NCI-H446 (cell line): ENCODE data around the gene ITFG1.
"Not testable (repeated sequence)": the region's sequence is repeated elsewhere in the genome, so short reads cannot be mapped to it uniquely, and the experiment has no call there.

Experiments used
- DNase-seq, 2 experiments: peaks; one replicate each; lab custom pipeline; 2025; lab: John Stamatoyannopoulos, UW

The ITFG1 gene

DNA sequence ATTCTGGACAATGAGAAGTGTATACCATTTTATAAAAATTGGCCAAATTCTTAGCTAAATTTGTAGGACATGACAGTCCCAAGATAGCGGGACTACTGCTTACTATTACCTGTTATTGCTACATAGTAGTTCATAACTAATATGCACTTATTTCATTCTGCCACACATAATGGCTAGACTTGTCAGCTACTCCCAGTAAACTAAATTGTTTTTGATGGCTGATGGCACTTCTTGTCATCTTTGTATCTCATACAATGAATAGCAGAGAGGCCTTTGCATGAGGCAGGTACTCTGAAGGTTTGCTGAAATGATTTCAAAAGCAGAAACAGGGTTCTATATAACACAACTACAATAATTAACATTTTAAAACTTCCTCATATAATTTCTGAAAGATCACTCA lies 44.0 kb downstream of the ITFG1 start:
- no peak for DNase-seq

DNA sequence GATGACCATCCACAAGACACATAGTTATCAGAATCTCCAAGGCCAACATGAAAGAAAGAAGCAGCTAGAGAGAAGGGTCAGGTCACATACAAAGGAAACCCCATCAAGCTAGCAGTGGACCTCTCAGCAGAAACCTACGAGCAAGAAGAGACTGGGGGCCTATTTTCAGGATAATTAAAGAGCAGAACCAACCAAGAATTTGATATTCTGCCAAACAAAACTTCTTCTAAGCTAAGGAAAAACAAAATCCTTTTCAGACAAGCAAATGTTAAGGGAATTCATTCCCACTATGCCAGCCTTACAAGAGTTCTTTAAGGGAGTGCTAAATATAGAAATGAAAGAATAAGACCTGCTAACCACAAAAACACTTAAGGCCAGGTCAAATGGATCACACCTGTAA lies 47.8 kb downstream of the ITFG1 start:
- no peak for DNase-seq

DNA sequence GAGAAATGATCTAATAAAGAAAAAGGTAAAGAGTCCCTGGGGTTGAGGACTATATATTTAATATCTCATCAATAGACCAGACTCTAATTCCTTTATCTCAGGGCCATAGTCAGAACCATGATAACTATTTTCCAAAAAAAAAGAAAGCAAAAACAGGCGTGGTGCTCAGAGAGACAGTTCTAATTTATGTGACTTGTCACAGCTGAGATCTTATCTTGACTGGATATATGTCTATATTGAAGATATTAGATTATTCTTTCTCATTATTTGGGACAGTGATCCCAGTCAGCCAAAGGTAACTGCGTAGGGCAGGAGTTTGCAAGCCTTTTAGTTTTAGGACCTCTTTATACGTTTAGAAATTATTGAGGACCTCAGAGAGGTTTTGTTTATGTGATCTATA lies 52.4 kb downstream of the ITFG1 start:
- no peak for DNase-seq

DNA sequence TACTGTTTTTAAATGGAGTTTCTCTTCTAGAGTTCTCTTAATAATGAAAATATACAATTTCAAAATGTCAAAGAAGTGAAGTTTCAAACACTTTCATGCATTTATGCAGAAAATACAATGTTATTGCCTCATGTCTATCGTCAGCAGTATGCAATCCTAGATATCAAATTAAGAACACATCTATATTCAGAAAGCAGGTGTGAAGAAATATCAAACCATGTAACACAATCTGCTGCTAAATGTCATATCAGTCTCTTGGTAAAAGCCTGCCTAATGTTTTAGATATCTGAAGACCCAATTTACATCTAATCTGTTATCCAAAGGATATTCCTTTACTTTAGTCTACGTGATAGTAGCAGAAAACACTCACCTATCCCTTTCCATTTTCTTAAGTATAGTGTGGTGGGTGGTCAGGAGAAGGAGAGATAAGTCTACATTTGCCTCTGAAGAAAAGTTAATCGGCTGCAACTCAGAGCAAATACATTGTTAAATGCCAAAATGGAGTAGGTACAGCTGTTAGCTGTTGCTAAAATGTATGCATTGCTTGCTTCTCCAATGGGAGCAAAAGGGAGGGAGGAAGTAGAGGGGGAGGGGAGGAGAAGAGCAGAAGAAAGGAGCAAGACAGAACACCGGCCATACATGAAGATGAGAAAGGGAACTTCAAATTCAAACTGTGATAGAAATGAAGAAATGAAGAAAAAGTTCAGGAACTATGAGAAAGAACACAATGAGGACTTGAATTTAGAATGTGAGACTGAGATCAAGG lies 64.9 kb downstream of the ITFG1 start:
- DNase-seq: no peak

DNA sequence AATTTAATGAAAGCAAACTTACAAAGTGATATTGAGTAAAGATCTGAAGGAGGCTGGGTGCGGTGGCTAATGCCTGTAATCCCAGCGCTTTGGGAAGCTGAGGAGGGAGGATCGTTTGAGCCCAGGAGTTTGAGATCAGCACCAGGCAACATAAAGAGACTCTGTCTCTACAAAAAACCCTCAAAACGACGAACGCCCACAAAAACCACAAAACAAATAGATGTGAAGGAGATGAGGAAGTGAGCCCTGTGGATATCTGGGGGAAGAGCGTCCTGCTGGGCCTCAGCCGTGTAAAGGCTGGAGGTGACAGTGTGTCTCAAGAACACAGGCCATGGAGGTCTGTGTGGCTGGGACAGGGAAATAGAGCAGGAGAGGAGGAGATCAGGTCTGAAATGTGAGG lies 68.8 kb downstream of the ITFG1 start:
- DNase-seq: no peak

DNA sequence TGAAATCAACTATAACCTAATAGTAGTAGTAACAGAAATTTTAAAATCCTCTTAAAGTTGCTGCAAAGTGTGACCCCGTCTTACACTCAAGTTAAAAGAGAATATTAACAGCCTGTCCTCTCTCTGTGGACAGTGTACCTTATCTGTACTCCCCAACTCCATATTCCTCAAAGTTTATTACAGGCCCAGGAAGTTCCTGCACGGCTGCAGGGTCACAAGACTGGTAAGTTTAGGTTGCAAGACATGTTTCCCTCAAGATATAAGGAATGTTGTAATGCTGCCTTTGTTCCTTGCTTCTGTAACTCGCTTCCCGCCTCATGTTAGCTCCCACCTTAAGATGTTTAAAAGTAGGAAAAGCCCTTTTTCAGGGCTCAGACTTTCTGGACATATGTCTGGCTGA lies 72.2 kb downstream of the ITFG1 start:
- no peak for DNase-seq

DNA sequence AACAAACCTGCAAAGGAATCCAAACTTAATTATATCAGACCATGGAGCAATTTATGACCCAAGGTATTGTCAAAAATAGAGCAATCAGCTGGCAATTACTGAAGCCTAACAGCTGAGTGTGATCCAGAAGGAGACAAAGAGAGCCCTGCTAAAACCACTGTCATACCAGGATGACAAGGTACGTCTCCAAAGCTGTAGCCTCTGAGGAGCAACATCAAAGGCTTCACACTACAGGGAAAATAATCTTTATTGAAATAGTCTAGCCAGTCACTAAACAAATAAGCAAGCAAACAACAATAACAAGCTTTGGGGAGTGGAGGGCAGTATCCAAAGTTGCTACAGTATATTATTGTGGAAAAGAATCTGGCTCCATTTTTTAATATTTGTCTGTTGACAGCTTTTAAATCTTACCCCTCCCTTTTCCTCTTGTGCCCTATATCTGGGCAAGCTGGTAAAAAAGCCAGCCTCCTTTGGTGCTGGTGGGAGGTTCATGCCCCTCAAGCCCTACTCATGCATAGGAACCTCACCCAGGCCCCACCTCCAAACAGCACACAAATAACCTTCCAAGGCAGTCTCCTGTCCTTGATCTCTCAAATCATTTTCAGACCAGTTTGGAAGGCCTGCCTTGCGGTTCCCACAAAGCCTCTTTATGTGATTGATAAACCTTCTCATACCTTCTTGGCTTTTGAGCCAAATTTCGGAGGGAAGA lies 73.7 kb downstream of the ITFG1 start:
- no peak for DNase-seq

DNA sequence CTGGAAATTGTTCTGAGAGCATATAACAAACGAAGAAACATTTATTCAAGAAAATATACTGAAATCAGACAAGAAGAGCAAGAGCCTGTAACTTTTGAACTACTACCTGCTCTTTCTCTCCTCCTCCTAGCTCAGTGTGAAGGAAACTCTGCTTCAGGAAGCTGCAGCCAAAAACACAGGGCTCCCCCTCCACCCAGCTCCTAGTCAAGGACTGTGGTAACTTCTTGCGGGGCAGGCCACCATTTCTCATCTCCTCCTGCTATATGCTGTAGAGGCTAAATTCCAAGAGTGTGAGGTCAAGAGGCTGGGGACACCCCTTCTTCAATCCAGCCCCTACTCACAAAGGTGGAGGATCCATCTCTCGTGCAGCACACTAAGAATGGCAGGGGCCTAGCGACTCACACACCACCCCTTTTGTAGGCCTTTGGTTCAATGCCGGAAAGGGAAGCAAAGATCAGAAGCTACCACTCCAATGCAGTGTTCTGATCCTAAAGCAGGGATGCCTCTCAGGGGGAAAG lies 74.6 kb downstream of the ITFG1 start:
- no peak for DNase-seq

DNA sequence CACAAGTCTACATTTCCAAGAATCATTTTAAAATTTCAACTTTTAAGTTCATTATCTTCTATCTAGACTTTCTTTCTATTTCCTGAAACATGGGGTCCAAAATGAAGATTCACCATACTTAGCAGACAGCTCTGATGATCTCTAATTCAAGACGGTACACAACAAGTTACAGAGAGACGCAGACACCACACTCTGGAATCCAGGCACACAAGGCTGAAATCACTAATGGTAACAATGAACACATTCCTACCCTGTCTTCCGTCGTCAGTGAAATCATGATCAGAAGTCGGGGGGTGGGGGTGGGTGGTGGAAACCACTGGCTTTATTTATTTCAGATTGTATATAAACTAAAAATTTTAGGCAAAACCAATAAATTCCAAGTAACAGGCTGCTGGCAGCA lies 78.5 kb downstream of the ITFG1 start:
- no peak for DNase-seq

DNA sequence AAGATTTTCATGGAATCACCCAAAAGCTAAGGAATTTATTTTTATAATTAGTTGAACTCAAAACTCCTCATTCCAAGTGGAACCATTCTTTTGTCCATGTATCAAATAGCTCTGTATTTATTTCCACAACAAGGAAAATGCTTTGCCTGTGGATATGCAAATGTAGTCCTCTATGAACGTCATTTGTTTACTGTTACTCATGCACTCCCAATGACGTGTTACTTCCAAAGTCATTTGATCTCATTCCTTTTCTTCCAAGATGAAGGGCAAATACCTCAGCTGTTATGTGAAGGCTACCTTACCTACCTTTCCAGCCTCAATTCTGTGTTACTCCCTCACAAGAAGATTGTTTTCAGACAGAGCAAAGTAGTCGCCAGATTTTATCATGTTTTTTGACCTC lies 83.7 kb downstream of the ITFG1 start:
- no peak for DNase-seq

DNA sequence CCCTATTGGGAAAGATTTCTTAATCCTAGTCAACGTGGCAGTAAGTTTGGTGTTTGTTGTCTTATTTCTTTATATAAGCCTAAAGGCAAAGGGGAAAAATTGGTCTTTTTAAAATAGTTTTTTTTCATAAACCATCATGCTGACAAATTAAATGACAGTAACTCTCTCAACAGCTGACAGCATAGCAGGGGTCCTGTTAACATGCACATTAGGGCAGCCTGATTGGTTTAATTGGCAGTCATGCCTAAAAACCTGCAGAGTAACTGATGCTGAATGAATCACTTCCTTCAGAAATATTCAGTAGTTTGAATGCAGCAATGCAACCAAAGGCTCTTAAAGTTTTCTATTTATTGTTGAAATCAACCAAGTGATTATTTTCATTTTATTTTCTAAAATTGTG lies 85.4 kb downstream of the ITFG1 start:
- peak; percentile 46 to 71 for DNase-seq

DNA sequence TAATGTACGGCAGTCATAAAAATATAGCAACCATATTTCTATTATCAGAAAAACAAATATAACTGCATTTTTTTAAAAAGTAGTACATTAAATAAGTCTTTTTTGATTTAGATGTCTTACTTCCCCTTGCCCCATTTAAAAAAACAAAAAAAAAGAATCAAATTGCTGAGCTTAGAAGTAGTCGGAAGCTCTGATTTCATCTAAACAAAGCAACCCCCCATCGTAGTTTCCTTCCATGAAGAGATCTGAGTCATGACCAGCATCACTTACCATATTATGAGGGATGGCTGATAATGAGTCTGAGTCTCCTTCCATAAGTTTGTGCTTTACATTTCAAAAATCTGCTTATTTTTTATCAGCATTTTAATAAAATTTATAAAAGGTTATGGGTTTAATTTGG lies 86.2 kb downstream of the ITFG1 start:
- DNase-seq: no peak

DNA sequence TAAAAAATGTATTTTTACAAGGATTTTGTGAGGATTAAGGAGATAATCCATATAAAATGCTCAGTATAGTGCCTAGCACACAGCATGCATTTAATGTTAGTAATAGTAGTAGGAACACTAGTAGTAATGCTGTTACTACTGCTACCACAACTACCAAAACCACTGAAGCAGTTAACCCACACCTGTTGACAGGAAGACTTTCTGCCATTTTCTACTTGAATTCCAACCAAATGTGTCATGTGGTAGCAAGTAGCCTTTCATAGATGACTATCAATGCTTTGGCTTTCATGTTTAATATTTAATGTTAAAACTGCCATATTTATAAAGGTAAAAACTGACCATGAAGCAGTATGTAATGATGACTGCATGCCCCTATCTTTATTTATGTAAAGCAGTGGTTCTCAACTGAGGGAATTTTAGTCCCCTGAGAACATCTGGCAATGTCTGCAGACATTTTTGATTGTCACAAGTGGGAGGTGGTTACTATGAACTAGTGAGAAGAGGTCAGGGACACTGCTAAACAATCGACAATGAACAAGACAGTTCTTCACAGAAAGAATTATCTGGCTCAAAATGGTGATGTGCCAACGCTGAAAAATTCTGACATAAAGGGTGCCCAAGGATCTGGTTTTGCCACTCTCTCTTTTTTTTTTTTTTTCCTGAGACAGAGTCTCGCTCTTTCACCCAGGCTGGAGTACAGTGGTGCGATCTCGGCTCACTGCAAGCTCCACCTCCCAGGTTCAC lies 89.4 kb downstream of the ITFG1 start:
- no peak for DNase-seq

DNA sequence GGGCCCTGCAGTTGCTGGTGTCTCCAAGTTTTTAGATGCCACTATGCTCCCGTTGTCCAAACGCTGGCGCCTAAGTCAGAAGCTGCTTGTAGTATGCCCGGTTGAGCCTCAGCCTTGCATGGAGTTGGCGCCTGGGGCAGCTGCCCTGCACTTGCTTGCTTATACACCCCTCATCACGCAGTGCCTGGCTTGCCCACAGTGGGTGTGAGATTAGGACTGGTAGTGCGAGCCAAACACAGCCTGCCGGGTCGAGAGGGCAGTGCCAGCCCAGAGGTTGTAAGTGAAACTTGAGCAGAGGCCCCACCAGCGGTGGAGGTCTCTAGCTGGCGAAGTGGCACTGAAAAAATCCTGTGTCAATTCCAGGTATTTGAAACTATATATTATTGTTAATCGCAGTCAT lies 90.3 kb downstream of the ITFG1 start:
- no peak for DNase-seq

DNA sequence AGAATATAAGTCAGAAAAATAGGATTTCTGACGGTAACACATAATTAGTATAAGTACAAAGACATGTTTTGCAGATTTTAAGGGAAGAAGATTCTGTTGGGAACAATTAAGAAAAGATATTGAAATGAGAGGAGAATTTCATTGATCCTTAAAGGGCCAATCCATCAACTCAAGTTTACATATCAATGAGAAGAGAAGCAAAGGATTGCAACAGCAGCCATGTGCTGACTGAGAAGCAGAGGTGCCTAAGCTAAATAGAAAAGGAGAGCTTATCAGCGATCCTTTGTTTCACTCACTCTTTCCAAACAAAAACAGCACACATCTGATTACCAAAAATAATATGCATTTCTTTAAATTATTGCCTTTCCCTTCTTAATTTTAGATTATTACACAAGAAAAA lies 94.6 kb downstream of the ITFG1 start:
- DNase-seq: no peak

DNA sequence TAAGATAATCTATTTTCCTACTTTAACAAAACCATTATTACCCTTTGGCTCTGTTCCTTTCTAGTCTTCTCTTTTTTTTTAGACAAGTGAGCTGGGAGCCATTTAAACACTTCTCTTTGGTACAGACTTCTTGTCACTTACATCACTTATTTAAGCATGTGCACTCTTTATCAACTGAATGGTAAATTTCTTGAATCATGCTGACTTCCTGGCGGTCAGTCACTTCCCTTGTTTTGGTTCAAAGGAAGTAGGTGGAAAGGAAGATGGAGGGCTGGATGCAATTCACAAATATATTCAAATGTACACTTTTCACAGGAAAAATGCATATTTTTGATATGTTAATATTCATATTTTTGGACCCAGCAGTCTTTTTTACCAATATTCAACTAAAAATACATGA lies 97.1 kb downstream of the ITFG1 start:
- no peak for DNase-seq

DNA sequence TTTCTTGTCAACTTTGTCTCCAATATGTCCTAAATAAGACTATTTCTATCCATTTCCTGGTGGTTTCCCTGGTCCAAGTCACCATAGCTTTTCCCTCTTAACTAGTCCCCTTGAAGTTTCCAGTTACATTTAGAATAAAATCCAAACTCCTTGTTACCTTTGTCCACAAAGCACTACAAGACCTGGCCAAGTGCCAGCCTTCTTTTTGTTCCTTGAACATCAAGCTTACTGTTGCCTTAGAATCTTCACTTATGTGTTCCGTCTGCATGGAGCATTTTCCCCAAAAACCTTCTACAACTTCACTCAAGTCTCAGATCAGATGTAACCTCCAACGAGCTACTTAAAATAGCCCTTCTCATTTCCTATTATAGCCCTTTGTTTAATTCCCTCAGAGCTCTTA lies 101.4 kb downstream of the ITFG1 start:
- no peak for DNase-seq

DNA sequence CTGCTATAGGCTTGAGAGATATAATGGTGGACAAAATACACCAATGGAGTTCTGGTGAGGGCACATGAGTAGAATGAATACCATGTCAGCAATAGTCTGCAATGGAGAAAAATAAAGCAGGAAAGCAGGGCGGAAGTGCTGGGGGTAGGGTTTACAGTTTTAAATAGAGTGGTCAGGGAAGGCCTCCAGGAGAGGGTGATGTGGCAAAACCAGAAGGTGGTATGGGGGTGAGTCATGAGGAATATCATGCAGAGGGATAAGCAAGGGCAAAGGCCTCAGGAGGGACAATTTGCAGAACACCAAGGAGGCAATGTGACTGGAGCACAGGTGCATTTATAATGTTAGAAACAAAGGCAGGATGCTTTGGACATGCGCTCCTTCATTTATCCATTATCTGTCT lies 102.0 kb downstream of the ITFG1 start:
- no peak for DNase-seq

DNA sequence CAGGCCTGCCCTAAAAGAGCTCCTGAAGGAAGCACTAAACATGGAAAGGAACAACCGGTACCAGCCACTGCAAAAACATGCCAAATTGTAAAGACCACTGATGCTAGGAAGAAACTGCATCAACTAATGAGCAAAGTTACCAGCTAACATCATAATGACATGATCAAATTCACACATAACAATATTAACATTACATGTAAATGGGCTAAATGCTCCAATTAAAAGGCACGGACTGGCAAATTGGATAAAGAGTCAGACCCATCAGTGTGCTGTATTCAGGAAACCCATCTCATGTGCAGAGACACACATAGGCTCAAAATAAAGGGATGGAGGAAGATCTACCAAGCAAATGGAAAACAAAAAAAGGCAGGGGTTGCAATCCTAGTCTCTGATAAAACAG lies 111.8 kb downstream of the ITFG1 start:
- not testable (repeated sequence) for DNase-seq

DNA sequence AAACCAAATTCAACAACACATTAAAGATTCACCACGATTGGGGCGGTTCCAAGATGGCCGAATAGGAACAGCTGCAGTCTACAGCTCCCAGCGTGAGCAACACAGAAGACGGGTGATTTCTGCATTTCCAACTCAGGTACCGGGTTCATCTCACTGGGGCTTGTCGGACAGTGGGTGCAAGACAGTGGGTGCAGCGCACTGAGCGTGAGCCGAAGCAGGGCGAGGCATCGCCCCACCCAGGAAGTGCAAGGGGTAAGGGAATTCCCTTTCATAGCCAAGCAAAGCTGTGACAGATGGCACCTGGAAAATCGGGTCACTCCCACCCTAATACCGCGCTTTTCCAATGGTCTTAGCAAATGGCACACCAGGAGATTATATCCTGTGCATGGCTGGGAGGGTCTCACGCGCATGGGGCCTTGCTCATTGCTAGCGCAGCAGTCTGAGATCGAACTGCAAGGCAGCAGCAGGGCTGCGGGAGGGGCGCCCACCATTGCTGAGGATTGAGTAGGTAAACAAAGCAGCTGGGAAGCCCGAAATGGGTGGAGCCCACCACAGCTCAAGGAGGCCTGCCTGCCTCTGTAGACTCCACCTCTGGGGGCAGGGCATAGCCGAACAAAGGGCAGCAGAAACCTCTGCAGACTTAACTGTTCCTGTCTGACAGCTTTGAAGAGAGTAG lies 113.7 kb downstream of the ITFG1 start:
- DNase-seq: not testable (repeated sequence)

DNA sequence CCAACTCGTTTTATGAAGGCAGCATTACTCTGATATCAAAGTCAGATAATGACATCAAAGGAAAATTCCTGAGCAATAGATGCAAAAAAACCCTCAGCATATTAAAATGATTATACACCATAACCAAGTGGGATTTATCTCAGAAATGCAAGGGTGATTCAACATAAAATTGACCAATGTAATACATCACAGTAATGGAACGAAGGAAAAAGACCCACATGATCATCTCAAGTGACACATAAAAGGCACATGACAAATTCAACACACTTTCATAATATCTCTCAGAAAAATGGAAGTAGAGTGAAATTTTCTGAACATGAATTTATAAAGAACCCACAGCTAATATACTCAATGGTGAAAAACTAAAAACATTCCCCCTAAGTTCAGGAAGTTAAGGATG lies 118.8 kb downstream of the ITFG1 start:
- no peak for DNase-seq

DNA sequence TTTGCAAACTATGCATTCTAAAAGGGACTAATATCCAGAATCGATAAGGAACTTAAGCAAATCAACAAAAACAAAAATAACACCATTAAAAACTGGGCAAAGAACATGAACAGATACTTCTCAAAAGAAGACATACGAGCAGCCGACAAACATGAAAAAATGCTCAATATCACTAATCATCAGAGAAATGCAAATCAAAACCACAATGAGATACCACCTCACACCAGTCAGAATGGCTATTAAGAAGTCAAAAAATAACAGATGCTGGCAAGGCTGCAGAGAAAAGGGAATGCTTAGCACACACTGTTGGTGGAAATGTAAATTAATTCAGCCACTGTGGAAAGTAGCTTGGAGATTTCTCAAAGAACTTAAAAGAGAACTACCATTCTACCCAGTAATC lies 130.3 kb downstream of the ITFG1 start:
- DNase-seq: not testable (repeated sequence)
